Astrocyte of the spinal cord (primary cell): ENCODE results near the gene ATP2C1.

Experiments used
- DNase-seq: peaks from one replicate; pipeline ENCODE4 v3.0.0; 2011; ENCODE audit warnings: low read depth, low spot score
- H3K4me3 ChIP-seq: 2 replicates; pipeline ENCODE4 v1.5.1; 2011; ENCODE audit warnings: low read depth, mild to moderate bottlenecking, low read length, moderate library complexity
- CTCF ChIP-seq: IDR thresholded peaks from 2 replicates; pipeline ENCODE4 v1.5.1; 2012; ENCODE audit warnings: low read depth, mild to moderate bottlenecking, low read length, inconsistent platforms
- in situ Hi-C: cut with HindIII; loops from 2 replicates; pipeline ENCODE4 v1.10.0; 2017; ENCODE audit warnings: low sequenced_read_pairs

Gene ATP2C1

GRCh38 chr3:130991126-130991525 lies 97.2 kb downstream of the ATP2C1 start:
- in situ Hi-C loops = no loop called here
- H3K4me3 ChIP-seq = no peak overlapping the region
- TF ChIP-seq CTCF = no peak
- no peak for DNase-seq

GRCh38 chr3:130992344-130992743 lies 98.5 kb downstream of the ATP2C1 start:
- in situ Hi-C loops = no loop called here
- TF ChIP-seq CTCF = no peak
- H3K4me3 ChIP-seq = no peak overlapping the region
- no peak for DNase-seq

- H3K4me3 ChIP-seq = no peak overlapping the region
- DNase-seq = no peak
- in situ Hi-C loops = no loop called here
- TF ChIP-seq CTCF = no peak
Measured at GRCh38 chr3:130997289-130997688, 103.4 kb downstream of the ATP2C1 start.

GRCh38 chr3:131001071-131001470 lies 107.2 kb downstream of the ATP2C1 start:
- H3K4me3 ChIP-seq = no peak overlapping the region
- in situ Hi-C loops = no loop called here
- TF ChIP-seq CTCF = no peak

GRCh38 chr3:131004603-131005002 lies 110.7 kb downstream of the ATP2C1 start:
- TF ChIP-seq CTCF = no peak
- in situ Hi-C loops = no loop called here
- H3K4me3 ChIP-seq = no peak overlapping the region
- no peak for DNase-seq

More at GRCh38 chr3:131001071-131001470, 107.2 kb downstream of the ATP2C1 start:
- no peak for DNase-seq

GRCh38 chr3:131007256-131007655 lies 113.4 kb downstream of the ATP2C1 start:
- DNase-seq = peak; percentile 22
- TF ChIP-seq CTCF = no peak
- in situ Hi-C loops = no loop called here
- H3K4me3 ChIP-seq = no peak overlapping the region

- in situ Hi-C loops = no loop called here
Measured at GRCh38 chr3:131007782-131008181, 113.9 kb downstream of the ATP2C1 start.

More at GRCh38 chr3:131007782-131008181, 113.9 kb downstream of the ATP2C1 start:
- H3K4me3 ChIP-seq = no peak overlapping the region
- DNase-seq = no peak
- no peak for TF ChIP-seq CTCF
